Neural progenitor cell (in vitro differentiated cells): ENCODE data around the gene RTRAF.

ENCODE experiments used
- EZH2 ChIP-seq: fragments of 200-600 bp; sonication (generic); IDR thresholded peaks from 2 replicates; pipeline ENCODE4 v1.6.1; 2017; ENCODE audit warnings: antibody characterized with exemption, mild to moderate bottlenecking, moderate library complexity
- TF ChIP-seq, protein P1 (sequence below): fragments of 200-600 bp; sonication (generic); IDR thresholded peaks from 2 replicates; pipeline ENCODE4 v1.5.1; 2017; ENCODE audit warnings: antibody characterized with exemption, mild to moderate bottlenecking

- TF ChIP-seq, protein P1, sequence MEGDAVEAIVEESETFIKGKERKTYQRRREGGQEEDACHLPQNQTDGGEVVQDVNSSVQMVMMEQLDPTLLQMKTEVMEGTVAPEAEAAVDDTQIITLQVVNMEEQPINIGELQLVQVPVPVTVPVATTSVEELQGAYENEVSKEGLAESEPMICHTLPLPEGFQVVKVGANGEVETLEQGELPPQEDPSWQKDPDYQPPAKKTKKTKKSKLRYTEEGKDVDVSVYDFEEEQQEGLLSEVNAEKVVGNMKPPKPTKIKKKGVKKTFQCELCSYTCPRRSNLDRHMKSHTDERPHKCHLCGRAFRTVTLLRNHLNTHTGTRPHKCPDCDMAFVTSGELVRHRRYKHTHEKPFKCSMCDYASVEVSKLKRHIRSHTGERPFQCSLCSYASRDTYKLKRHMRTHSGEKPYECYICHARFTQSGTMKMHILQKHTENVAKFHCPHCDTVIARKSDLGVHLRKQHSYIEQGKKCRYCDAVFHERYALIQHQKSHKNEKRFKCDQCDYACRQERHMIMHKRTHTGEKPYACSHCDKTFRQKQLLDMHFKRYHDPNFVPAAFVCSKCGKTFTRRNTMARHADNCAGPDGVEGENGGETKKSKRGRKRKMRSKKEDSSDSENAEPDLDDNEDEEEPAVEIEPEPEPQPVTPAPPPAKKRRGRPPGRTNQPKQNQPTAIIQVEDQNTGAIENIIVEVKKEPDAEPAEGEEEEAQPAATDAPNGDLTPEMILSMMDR = no peak
- no peak for TF ChIP-seq EZH2
These were observed 26.6 kb upstream of the RTRAF start for GRCh38 chr14:51962711-51963110.
